GDM1 (cell line): ENCODE results near the gene GLT8D2.
A peak's percentile ranks its signal among the peaks of the same experiment; 100 is the strongest.

Source experiments
- DNase-seq: peaks from one replicate; lab custom pipeline; 2025; lab: John Stamatoyannopoulos, UW

Gene GLT8D2, protein sequence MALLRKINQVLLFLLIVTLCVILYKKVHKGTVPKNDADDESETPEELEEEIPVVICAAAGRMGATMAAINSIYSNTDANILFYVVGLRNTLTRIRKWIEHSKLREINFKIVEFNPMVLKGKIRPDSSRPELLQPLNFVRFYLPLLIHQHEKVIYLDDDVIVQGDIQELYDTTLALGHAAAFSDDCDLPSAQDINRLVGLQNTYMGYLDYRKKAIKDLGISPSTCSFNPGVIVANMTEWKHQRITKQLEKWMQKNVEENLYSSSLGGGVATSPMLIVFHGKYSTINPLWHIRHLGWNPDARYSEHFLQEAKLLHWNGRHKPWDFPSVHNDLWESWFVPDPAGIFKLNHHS

DNA sequence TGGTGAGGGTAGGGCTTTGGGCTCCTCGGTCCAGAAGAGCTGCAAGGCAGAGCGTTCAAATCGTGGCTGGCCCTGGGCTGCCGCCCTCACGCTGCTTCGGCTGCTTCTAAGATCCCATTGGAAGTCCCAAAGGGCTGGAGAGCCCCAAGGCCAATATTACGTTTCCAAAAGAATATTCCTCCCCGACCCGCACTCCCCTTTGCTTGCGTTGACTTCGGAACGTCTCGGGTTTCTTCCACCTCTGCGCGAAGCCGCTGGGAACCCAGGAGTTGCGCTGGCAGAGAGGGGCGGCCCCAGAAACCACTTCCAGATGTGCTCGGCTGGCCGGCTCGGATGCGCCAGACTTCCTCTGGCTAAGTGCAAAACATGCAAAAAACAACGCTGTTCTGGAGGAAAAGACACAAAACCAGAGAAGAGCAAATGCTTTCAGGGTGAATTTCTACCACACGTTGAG, at the start of gene GLT8D2:
TSS of gene GLT8D2 (minus strand) at position 285 of the 454 bp plus-strand sequence. CDS start 30,539 bp downstream, outside the sequence.
- no peak for DNase-seq

DNA sequence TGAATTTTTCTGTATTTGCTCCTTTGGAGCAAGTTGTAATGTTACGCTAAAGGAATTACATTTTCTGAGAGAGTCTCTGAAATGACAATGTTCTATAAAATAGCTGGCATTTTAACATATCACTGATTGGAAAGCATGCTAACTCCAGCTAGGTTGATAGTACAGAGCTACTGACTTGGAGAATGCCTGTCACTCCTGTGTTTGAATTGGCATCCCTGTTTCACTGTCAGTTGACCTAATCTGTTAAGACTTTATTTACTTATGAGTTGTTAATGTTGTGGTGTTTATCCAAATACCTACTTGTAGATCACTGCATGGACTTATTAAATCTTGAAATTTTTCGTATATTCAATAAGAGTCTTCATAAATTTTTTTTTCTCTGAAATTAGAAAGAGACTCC, 48.0 kb upstream of the GLT8D2 start:
- no peak for DNase-seq

DNA sequence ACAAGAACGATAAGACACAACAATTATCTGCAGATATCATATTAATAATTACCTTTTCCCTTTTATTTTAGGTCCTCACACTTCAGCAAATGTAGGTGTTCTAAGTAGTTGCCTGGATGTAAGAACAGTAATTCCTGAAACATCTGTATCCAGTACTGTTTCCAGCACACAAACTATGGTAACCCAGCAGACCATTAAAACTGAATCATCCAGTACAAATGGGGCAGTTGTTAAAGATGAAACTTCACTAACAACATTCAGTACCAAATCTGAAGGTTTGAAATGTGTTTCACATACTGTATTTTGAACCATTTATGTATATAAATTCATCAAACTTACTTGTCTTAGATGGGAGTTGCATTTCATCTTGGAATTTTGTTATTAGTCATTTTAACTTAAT, 45.3 kb upstream of the GLT8D2 start:
- no peak for DNase-seq

DNA sequence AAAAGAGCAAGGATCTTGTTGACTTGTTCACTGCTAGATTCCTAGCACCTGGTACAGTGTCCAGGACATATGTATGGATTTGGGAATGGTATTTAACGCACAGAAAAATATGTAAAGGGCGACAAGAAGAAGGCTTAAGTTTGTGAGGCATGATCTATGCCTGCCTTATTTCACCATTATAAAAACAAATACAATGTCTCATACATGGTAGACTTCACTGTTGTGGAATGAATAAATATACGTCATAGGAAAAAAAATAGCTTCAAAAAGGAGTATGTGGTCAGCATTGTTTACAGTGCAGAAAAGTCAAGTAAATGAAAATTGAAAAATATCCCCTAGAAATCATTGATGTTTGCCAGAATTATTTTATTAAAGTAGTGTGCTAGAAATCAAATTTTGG, 44.3 kb upstream of the GLT8D2 start:
- no peak for DNase-seq

DNA sequence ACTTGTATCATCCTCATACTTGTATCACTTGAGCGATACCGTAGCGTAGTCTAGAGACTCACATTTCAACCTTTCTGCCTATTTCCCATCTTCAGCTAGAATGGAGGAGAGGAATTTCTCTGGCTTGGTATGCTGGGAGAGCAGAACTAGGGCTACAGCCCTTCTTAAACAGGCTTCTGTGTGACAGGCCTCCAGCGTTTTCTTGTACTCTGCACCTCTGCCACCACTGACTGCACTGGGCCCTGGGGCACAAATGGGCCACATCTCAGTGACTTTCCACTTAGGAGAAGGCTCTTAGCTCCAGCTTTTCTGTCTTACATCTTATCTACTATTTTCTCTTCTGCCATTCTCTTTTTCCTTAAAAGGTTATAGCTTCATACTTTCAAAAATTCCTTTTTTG, 41.1 kb upstream of the GLT8D2 start:
- no peak for DNase-seq

DNA sequence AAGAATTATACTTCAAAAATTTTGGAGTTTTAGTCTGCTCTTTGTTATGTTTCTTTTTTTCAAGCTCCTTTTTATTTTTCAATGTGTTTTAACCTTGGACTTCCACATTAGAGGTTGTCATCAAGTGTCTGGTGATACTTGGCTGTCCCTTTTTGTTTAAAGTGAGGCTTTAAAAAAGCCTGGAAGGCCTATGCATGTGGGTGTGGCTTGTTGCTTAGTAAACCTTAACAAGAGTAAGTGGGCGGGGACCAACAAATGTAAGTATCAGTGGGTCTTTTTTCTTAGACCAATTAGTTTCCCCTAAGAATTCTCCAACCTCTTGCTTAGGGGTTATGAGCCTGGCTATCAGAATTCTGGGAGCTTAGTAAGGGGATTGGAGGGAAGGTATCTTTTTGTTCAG, 40.7 kb upstream of the GLT8D2 start:
- no peak for DNase-seq

DNA sequence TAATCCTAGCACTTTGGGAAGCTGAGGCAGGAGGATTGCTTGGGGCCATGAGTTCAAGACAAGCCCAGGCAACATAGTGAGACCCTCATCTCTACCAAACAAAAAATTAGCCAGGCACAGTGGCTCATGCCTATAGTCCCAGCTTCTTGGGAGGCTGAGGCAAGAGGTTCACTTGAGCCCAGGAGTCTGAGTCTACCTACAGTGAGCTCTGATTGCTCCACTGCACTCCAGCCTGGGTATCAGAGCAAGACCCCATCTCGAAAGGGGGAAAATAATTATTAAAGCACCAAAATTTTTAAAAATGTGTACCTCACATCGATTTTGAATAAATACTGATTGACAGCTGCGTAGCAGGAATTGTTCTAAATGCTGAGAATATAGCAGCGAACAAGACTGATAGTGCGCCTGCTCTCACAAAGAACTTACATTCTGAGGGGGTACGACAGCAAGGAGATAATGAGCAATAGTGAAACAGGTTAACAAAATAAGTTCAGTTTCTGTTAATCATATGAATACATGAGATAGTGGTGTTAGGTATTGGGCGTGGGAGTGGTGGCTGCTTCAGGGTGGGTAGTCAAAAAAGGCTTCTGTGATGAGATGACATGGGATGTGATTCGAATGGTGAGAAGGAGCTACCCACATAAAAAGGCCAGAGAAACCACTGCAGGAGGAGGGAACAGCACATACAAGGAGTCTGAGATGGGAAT, 33.9 kb upstream of the GLT8D2 start:
- no peak for DNase-seq

DNA sequence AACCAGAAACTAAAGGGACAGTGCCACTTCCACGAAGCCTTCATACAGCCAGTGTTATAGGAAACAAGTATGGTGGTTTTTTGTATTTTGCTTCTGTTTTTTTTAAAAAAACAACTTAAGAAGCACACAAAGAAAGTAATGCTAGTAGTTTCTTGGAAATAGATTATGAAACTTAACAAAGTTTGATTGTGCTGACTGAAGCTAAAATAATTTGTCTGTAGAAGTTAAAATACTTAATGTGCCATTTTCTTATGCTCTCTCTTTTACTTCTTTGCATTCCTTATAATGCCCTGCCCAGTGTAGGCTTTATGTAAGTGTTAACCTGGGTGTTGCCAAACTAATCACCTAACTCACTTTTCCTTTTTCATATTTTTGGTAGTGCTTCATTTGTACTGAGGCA, 30.8 kb upstream of the GLT8D2 start:
- no peak for DNase-seq

DNA sequence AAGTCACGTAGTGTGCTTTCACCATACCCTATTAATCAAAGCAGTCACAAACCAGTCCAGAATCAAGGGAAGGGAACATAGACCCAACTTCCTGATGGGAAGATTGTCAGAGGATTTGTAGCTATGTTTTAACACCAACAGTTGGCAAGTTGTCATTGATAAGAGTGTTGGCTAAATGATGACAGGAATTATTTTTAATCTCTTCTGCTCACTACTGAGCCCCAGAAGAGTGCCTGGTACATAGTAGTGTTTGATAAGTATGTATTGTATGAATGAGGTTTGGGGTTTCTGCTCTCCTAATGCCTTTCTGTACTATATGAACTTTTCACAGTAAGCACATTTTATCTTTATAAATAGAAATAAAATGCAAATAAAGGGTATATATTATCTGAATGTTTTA, 29.0 kb upstream of the GLT8D2 start:
- DNase-seq: no peak

DNA sequence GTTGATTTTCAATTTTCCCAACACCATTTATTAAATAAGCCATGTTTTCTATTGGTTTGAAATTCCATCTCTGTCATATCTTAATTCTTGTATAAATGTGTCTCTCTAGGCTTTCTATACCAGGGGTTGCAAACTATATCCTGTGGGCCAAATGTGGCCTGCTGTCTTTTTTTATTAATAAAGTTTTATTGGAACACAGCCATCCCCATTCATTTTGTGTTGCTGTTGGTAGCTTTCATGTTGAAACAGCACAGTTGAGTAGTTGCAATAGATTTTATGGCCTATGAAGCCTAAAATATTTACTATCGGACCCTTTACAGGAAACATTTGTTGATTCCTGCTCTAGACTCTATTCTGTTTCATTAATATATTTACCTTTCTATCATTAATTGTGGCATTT, 23.7 kb upstream of the GLT8D2 start:
- DNase-seq: no peak

DNA sequence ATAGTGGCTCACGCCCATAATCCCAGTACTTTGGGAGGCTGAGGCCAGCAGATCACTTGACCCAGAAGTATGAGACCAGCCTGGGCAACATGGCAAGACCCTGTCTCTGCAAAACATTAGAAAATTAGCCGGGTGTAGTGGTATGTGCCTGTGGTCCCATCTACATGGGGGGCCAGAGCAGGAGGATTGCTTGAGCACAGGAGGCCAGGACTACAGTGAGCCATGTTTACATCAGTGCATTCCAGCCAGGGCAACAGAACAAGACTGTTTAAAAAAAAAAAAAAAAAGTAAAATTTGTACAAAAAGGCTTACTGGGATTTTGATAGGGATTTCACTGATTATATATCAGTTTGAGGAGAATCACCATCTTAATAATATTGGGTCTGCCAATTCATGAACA, 22.1 kb upstream of the GLT8D2 start:
- no peak for DNase-seq

DNA sequence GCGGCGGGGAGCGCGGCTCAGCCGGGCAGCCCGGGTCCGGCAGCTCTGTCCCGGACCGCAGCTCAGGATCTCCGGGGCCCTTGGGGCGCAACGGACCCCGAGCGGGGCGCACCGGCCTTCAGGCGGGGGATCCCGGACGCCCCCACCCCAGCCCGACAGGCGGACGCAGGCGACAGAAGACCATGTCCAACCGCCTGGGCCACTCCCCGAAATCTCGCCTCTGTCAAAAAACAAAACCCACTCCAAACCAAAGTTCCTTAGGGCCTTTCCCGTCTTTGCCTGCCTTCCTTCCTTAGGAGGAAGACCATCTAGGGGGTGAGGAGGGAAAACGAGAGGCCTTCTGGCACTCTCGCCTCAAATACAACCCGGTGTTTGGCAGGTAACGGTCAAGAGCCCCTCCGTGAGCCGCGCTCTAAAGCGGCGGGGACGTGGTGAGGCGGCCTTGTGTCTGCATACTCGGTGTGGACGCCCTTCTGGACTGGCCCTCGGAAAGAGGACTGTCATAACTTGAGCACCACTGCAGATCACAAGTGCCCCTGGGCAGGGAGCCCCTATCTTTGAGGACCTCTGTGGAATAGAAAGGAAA, 14.9 kb upstream of the GLT8D2 start:
- DNase-seq: no peak

DNA sequence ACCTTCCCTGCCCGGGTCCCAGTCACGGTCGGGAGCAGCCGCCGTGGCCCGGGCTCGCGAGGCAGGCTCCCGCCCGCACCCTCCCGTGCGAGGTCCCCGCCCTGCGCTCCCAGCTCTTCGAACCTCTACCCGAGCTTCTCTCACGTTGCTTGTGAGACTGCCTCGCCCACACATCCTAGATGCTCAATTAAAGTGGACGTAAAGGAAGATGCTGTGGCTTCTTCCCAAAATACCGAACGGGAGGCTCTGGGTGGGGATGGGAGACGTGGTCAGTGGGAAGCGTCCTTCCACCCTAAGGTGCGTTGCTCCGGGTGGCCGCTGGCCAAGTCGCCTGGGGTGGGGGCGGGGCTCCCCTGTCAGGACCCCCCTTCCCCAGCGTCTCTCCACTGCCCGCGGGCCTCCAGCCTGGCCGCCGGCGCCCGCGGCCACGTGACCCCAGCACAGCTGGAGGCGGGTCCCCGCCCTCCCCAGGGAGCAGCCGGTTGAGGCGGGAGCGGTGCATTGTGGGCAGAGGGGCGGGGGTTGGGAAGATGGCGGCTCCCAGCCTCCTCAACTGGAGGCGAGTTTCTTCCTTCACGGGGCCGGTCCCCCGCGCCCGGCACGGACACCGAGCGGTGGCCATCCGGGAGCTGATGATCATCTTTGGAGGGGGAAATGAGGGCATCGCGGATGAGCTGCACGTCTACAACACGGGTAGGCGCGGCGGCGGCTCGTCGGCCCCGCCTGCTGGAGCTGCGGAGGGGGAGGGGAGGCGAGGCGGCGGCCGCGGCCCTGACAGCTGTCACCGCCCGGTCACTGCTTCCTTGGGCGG, 14.2 kb upstream of the GLT8D2 start, which contains the start of gene HCFC2:
TSS of gene HCFC2 (plus strand) at position 501 of the 811 bp plus-strand sequence. CDS start at position 531, 30 bp downstream.
- DNase-seq: peak; percentile 80

DNA sequence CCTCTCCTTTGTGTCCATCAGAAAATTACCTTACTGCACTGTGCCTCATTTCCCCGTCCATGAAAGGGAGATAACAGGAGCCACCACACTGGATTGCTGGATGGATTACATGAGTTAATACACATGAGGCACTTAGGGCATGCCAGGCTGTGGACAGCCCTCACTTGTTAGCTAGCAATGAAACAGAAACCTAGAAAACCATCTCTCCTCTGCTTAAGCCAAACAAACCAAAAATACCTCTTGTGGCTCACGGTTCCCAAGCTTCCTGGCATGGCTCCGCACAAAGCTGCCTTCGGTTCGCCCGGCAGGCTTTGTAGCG, 13.7 kb upstream of the GLT8D2 start:
- DNase-seq: no peak

DNA sequence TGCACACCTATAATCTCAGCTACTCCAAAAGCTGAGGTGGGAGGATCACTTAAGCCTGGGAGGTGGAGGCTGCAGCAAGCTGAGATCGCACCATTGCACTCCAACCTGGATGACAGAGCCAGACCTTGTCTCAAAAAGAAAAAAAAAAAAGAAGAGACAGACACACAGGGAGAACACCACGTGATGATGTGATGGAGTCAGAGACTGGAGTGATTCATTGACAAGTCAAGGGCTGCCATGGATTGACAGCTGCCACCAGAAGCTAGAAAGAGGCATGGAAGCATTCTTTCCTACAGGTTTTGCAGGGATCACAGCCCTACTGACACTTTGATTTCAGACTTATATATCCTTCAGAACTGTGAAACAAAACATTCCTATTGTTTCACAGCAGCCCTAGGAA, 10.8 kb upstream of the GLT8D2 start:
- DNase-seq: no peak

DNA sequence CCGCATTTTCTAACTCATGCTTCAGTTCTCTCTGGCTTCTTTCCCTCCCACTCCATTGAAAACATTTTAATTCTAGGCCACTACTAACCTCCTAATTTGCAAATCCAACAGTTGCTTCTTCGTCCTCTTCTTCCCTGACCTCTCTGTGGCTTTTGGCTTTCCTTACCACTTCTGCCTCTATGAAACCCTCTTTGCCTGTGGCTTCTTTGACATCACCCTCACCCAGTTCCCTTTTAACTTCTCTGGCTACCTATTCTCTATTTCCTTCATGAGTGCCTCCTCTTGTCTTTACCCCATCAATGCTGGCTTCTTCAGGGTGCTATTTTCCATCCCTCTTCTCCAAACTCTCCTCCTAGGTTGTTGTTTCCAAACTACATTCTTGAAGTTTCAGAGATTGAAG, 10.0 kb upstream of the GLT8D2 start:
- DNase-seq: peak; percentile 21

DNA sequence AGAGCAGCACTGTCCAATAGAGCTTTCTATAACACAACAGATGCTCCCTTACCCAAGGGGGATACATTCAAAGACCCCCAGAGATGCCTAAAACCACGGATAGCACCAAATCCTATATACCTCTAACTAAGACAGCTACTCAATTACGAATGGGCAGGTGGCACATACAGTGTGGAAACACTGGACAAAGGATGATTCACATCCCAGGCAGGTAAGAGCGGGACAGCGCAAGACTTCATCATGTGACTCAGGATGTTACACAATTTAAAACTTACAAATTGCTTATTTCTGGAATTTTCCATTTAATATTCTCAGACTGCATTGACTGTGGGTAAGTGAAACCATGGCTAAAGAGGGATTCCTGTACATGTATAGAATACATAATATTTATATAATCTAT, 8.8 kb upstream of the GLT8D2 start:
- no peak for DNase-seq

DNA sequence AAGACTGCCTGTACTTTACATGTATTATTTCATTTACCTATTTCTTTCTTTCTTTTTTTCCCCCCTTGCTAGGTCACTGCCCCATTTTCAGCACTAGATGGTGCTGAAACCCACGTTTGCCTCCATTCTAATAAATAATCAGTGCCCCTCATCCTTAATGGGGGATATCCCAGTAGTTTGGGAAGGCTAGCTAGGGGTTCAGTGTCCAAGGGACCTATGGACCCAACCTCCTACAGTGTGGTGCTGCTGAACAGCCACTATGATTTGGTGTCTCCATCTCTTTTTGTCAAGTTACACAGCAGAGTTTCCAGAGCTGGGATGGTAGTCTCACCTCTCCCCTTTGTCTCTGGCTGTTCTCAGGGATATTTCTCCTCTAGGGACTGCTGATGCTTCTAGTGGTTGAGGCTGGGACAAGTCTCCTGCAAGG, 7.8 kb upstream of the GLT8D2 start:
- no peak for DNase-seq

DNA sequence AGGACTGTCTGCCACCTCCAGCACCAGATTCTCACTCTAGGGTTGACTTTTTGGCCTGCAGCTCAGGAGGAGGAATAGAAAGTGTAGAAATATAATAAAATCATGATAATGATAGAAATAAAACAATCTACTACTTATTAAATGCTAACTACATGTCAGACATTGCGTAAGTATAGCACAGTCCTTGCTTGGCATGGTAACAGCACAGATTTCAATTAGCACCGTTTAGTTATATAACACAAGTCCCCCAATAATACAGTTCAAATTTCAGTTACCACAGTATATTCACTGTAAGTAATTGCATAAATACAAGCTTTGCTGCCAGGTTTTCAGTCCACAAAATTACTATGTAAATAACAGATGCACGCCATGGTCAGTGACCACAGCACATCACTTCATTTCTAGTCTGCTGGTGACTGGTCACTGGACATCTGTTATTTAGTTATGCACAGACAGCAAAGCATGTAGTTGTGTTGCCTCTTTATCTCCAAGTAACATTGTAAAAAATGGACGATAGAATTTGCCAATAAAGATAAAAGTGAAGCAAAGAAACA, 6.5 kb upstream of the GLT8D2 start:
- no peak for DNase-seq

DNA sequence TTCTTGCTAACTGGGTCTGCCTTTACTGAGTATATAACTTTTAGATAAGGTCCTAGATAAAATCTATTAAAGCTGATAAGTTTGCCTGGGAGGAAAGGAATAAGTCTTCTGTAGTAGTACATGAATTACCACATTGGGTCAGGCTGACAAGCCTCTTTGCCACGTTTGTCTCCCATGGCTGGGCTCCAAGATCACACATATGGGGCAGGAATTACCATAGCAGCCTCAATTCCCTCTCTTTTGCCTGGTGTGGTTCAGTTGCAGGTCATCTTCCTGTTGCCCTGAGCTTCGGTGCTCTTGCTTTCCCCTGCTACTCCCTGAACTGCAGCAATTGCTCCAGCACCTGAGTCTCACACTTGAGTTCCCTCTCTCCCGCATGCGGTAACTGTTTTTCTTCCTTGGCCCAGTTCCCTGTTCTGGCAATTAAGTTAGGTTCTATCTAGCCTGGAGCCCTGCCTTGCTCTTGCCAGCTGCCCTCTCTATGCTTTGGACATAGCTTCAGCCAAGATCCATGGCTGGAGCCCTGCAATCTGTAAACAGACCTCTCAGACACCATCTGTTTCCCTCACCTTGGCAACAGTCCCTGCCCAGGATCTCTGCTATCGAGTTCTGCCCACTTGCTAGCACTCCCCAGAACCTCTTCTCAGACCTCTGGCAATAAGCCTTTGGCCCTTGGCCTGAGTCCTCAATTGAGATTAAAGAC, 5.8 kb upstream of the GLT8D2 start:
- no peak for DNase-seq

DNA sequence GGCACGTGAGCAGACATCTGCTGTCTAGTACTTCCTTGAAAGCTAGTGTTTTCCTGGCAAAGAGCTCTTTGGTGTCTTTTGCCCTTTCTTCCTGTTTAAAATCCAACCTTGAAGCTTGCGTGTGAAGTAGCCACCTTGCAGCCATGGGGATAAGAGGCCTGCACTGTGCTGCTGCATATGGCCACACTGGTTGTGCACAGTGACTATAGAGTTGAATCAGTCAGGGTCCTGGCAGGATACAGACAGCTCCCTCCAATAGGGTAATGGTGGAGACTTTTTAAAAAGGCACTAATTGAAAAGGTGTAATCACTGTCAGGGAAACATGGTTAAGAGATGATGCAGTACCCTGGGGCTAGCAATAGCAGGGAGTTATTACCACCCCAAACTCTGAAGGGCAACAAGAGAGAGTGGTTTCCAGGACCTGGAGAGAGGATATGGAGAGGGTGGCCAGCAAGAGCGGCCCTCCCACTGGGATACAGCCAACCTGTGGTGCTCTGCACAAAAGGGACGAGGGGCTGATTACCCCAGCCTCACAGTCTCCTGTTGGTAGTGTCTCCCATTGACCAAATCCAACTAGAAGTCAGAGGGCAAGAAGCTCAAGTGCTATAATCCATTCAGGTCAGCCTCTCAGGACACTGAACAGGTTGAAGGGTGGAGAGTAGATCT, 4.8 kb upstream of the GLT8D2 start:
- no peak for DNase-seq
